ENCODE results near the gene B3GNT7.
"Not testable (repeated sequence)": the region's sequence is repeated elsewhere in the genome, so short reads cannot be mapped to it uniquely, and the experiment has no call there.

GRCh38 chr2:231405601-231406367 lies 10.3 kb downstream of the B3GNT7 start:
- TF ChIP-seq, protein P1, sequence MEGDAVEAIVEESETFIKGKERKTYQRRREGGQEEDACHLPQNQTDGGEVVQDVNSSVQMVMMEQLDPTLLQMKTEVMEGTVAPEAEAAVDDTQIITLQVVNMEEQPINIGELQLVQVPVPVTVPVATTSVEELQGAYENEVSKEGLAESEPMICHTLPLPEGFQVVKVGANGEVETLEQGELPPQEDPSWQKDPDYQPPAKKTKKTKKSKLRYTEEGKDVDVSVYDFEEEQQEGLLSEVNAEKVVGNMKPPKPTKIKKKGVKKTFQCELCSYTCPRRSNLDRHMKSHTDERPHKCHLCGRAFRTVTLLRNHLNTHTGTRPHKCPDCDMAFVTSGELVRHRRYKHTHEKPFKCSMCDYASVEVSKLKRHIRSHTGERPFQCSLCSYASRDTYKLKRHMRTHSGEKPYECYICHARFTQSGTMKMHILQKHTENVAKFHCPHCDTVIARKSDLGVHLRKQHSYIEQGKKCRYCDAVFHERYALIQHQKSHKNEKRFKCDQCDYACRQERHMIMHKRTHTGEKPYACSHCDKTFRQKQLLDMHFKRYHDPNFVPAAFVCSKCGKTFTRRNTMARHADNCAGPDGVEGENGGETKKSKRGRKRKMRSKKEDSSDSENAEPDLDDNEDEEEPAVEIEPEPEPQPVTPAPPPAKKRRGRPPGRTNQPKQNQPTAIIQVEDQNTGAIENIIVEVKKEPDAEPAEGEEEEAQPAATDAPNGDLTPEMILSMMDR (IDR thresholded peaks at IDR 0.05; ENCODE audit: insufficient read depth, low read length, poor library complexity, severe bottlenecking) = peak; percentile 27
- TF ChIP-seq EZH2phosphoT487 (conservative IDR thresholded peaks at IDR 0.05; ENCODE audit: low read length) = not testable (repeated sequence)
